Ascending aorta (tissue), 2 donors: Measurements from ENCODE around the gene RNF225. TPM values are rescaled to one million over a fixed set of nuclear protein-coding genes. Genes with fewer than 3 reads are reported as not detected.

Source experiments
- DNase-seq, 2 donors: peaks; one replicate each; pipeline ENCODE4 v3.0.0-alpha.2; 2019; ENCODE audit warnings: low spot score in 2 of 2
- H3K27ac ChIP-seq, 2 donors: fragments of 200-600 bp; sonication (generic); one replicate each; pipeline ENCODE4 v1.5.1; 2016 to 2017; ENCODE audit warnings: mild to moderate bottlenecking in 1 of 2
- H3K27me3 ChIP-seq: fragments of 200-600 bp; sonication (generic); one replicate; pipeline ENCODE4 v1.5.1; 2017
- H3K36me3 ChIP-seq, 2 donors: fragments of 200-600 bp; sonication (generic); one replicate each; pipeline ENCODE4 v1.5.1; 2016
- H3K4me1 ChIP-seq, 2 donors: fragments of 200-600 bp; sonication (generic); one replicate each; pipeline ENCODE4 v1.5.1; 2016 to 2017; ENCODE audit warnings: mild to moderate bottlenecking in 1 of 2
- H3K4me3 ChIP-seq, 2 donors: fragments of 200-600 bp; sonication (generic); one replicate each; pipeline ENCODE4 v1.5.1; 2016 to 2017; ENCODE audit warnings: mild to moderate bottlenecking in 1 of 2
- H3K9me3 ChIP-seq, 2 donors: fragments of 200-600 bp; sonication (generic); one replicate each; pipeline ENCODE4 v1.5.1; 2016
- CTCF ChIP-seq, 3 experiments: fragments of 200-600 bp in 2 of 3; fragments of 450-650 bp in 1 of 3; sonication (generic) in 2 of 3; IDR thresholded peaks; one replicate each; pipeline ENCODE4 v1.5.1; 2016 to 2019; ENCODE audit warnings: antibody characterized with exemption in 3 of 3, mild to moderate bottlenecking in 1 of 3, moderate library complexity in 1 of 3
- intact Hi-C: fragments of 100-400 bp; cut with DNase I; formaldehyde crosslinking; loops from one replicate; pipeline ENCODE4 v1.15.1; 2023
- total RNA-seq: library from RNA; depleted of rRNA; stranded (reverse); fragments of >200 nt; gene quantifications from one replicate; pipeline ENCODE4 v1.1.0, GENCODE V29; 2016

RNF225 gene
- total RNA-seq, 1 donor from 2014 or later: not detected

- H3K9me3 ChIP-seq: no peaks in the 10 kb centered on the region
- peaks cover 31 to 57% of the 10 kb centered on the region in 2 donors for H3K36me3 ChIP-seq
- DNase-seq: no peak
- TF ChIP-seq CTCF (IDR thresholded peaks at IDR 0.05): no peak
- no peak overlapping the region for H3K27ac ChIP-seq
- peaks cover 0 to 7% of the 10 kb centered on the region in 2 donors for H3K4me1 ChIP-seq
- intact Hi-C loops: no loop called here
- no peak overlapping the region for H3K4me3 ChIP-seq
- no peaks in the 10 kb centered on the region for H3K27me3 ChIP-seq
These were observed 2.3 kb upstream of the RNF225 start for GRCh38 chr19:58392945-58393724.

- H3K27ac ChIP-seq: no peak overlapping the region
- no peaks in the 10 kb centered on the region for H3K27me3 ChIP-seq
- H3K4me3 ChIP-seq: no peak overlapping the region
- H3K4me1 ChIP-seq: peaks cover 0 to 4% of the 10 kb centered on the region in 2 donors
- TF ChIP-seq CTCF (IDR thresholded peaks at IDR 0.05): no peak
- H3K36me3 ChIP-seq: peaks cover 31 to 53% of the 10 kb centered on the region in 2 donors
- no peaks in the 10 kb centered on the region for H3K9me3 ChIP-seq
- intact Hi-C loops: no loop called here
- no peak for DNase-seq
These were observed 1.8 kb upstream of the RNF225 start for GRCh38 chr19:58393725-58394033.

- Histone ChIP-seq H3K36me3 (peaks cover 30 to 47% of the 10 kb centered on the region in 2 donors), H3K27me3 (no peaks in the 10 kb centered on the region), H3K9me3 (no peaks in the 10 kb centered on the region), H3K27ac (no peak overlapping the region), H3K4me3 (no peak overlapping the region), H3K4me1 (peaks cover 0 to 4% of the 10 kb centered on the region in 2 donors)
- intact Hi-C loops: no loop called here
- no peak for DNase-seq
- no peak for TF ChIP-seq CTCF (IDR thresholded peaks at IDR 0.05)
These were observed 636 bp upstream of the RNF225 start for GRCh38 chr19:58394821-58395219.

GRCh38 chr19:58395979-58396627 lies 647 bp downstream of the RNF225 start:
- H3K4me1 ChIP-seq: peaks cover 7 to 10% of the 10 kb centered on the region in 2 donors
- no peak for TF ChIP-seq CTCF (IDR thresholded peaks at IDR 0.05)
- H3K27ac ChIP-seq: no peak overlapping the region
- H3K27me3 ChIP-seq: no peaks in the 10 kb centered on the region
- no peak for DNase-seq
- no peaks in the 10 kb centered on the region for H3K9me3 ChIP-seq
- intact Hi-C loops: no loop called here
- H3K4me3 ChIP-seq: no peak overlapping the region
- H3K36me3 ChIP-seq: peaks cover 27 to 39% of the 10 kb centered on the region in 2 donors

GRCh38 chr19:58396691-58397532 lies 1.5 kb downstream of the RNF225 start:
- Histone ChIP-seq H3K4me3 (no peak overlapping the region), H3K27ac (no peak overlapping the region), H3K4me1 (peaks cover 7 to 10% of the 10 kb centered on the region in 2 donors), H3K27me3 (no peaks in the 10 kb centered on the region), H3K36me3 (peaks cover 24 to 33% of the 10 kb centered on the region in 2 donors), H3K9me3 (no peaks in the 10 kb centered on the region)
- no peak for TF ChIP-seq CTCF (IDR thresholded peaks at IDR 0.05)
- no peak for DNase-seq
- intact Hi-C loops: no loop called here
